GM12801 (cell line): ENCODE results near the gene LAMA2.

ENCODE experiments used
- CTCF ChIP-seq: IDR thresholded peaks from one replicate; pipeline ENCODE4 v1.5.1; 2011; ENCODE audit warnings: control low read depth; ENCODE audit not compliant: insufficient read length; ENCODE audit errors: extremely low read depth

The LAMA2 gene

GRCh38 chr6:129252377-129253071 lies 369.6 kb downstream of the LAMA2 start:
- TF ChIP-seq CTCF, result no peak

DNA sequence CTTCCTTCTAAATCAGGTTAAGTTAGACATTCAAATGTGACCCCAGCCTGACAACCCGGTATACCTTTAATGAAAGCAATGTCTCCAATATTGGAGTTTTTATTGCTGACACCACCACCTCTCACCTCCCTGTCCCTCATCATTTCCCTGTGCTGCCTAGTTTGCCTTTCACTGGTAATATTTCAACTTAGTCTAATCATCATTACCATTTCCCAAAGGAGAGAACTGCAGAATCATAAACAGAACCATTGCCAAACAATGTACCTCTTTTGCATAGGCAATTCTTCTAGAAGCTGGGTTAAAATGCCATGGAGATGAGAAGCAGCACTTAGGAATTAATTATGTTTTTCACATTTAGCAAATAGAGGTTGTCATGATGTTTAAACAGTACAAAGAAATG lies 370.3 kb downstream of the LAMA2 start:
- no peak for TF ChIP-seq CTCF

- no peak for TF ChIP-seq CTCF
Measured at GRCh38 chr6:129253727-129254126, 370.8 kb downstream of the LAMA2 start.

- no peak for TF ChIP-seq CTCF
Measured at GRCh38 chr6:129257196-129257595, 374.3 kb downstream of the LAMA2 start.

- TF ChIP-seq CTCF, result no peak
Measured at GRCh38 chr6:129262661-129263060, 379.7 kb downstream of the LAMA2 start.

GRCh38 chr6:129263176-129263575 lies 380.2 kb downstream of the LAMA2 start:
- TF ChIP-seq CTCF, result no peak

GRCh38 chr6:129264480-129265045 lies 381.6 kb downstream of the LAMA2 start:
- TF ChIP-seq CTCF, result no peak
